Measurements from ENCODE around the gene SNED1.
A peak's percentile ranks its signal among the peaks of the same experiment; 100 is the strongest.

Gene SNED1

DNA sequence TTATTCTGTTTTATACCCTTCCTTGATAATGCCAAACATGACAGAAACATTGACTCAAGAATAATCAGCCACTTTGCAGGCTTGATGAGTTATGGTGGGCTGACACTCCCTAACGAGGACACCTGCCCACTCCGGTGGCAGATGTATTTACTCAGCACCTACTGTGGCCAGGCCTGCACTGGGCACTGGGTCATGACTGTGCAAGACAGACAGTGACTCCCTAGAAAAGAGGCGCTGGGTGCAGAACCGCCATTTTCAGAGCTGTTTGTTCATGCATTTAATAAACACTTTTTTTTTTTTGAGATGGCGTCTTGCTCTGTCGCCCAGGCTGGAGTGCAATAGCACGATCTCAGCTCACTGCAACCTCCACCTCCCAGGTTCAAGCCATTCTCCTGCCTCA is 32.5 kb downstream of the SNED1 start:
- DNase-seq = no peak

DNA sequence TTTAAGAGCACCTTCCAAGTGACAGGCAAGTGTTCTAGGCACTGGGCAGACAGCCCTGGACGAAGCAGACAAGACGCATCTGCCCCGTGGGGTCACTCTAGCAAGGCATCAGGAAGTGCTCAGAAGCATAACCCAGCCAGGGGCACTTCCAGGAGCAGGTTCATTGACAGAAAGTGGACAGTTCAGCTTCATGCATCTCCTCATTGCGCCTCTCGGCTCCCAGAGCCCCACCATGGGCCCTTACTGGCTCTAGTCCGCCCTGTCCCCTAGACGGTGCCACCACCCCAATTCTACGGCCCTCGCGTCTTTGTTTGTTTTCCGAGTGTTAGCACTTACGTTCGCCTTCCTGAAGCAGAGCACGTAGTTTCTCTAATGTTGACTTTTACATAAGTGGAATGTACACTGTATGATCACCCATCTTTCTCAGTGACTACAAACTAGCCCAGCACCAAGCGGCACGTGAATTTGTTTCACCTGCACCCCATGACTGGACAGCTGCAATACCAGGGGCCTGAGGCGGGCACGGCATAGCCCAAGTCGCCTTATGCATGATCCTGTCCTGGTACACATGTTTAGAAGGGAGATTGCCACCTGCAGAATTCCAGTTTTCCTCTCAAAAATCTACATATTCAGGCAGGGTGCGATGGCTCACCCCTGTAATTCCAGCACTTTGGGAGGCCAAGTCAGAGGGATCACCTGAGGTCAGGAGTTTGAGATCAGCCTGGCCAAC is 33.2 kb downstream of the SNED1 start:
- DNase-seq = no peak

DNA sequence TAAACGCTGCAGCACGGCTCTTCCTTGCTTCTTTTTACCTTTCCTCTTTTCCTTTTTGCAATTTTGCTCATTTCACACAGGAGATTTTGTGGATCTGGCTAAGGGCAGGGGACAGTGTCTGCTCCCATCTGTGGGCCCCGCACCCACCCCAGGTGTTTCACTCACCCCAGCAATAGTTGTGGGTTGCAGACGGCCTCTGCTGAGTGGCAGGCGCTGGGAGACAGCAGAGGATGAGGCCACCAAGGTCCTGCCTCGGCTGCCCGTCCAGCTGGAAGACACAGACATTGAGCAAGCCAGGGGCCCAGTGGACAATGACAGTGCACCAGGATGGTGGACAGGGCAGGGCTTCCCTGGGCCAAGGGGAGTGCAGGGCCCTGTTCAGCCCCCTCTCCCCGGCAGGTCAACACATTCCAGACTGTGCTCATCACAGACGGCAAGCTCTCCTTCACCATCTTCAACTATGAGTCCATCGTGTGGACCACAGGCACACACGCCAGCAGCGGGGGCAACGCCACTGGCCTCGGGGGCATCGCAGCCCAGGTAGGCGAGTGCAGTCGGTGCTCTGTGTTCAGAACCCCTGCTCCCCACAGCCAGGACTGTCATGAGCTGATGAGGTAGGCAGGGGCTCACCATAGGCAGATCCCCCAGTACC is 35.0 kb downstream of the SNED1 start:
- DNase-seq = no peak

DNA sequence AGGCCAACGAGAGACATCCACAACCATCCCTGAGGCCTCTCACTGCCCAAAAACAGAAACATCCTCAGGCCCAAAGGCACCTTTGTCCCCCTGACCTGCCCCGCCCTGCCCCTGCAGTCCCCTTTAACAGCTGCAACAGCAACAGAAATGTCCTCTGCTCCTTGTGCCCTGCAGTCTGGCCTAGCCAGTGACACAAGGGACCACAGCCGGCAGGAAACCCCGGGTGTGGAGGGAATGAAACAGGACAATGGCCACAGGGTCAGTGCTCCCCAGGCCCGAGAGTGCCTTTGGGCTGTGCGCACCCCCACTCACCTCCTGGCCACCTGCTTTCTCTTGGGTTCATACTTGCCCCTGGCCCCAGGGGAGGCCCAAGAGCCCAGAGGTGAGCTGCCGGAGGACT is 35.6 kb downstream of the SNED1 start:
- DNase-seq = no peak

DNA sequence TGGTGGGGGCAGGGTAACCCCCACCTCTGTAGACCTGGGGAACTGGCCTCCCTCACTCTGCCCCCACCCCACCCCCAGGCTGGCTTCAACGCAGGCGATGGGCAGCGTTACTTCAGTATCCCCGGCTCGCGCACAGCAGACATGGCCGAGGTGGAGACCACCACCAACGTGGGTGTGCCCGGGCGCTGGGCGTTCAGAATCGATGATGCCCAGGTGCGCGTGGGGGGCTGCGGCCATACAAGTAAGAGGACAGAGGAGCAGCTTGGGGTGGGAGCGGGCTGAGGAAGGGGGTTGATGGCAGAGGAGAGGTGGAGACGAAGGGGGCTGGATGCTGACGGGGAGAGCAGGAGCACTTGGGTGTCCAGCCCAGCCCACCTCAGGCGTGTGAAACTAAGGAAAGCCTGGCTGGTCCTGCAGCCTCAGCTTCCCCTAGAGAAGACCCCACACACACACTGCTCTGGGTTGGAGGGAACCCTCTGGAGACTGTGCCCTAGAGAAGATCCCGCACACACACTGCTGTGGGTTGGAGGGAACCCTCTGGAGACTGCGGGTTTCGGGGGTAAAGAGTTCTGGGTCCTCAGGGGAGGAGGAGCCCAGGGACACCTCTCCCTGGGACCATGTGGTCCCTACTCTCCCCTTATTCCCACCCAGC is 36.2 kb downstream of the SNED1 start:
- no peak for DNase-seq

GRCh38 chr2:241035142-241035817 is 36.9 kb downstream of the SNED1 start:
- peak; percentile 19 for DNase-seq

GRCh38 chr2:241035818-241036396 is 37.5 kb downstream of the SNED1 start:
- no peak for DNase-seq

GRCh38 chr2:241036397-241036963 is 38.1 kb downstream of the SNED1 start:
- DNase-seq = no peak

GRCh38 chr2:241036964-241037421 is 38.6 kb downstream of the SNED1 start:
- DNase-seq = no peak

GRCh38 chr2:241037498-241037897 is 39.1 kb downstream of the SNED1 start:
- no peak for DNase-seq

GRCh38 chr2:241038374-241039180 is 40.2 kb downstream of the SNED1 start:
- DNase-seq = no peak

GRCh38 chr2:241039416-241039815 is 41.0 kb downstream of the SNED1 start:
- DNase-seq = no peak

- DNase-seq = no peak
Observed at GRCh38 chr2:241040081-241040803, 41.8 kb downstream of the SNED1 start.

DNA sequence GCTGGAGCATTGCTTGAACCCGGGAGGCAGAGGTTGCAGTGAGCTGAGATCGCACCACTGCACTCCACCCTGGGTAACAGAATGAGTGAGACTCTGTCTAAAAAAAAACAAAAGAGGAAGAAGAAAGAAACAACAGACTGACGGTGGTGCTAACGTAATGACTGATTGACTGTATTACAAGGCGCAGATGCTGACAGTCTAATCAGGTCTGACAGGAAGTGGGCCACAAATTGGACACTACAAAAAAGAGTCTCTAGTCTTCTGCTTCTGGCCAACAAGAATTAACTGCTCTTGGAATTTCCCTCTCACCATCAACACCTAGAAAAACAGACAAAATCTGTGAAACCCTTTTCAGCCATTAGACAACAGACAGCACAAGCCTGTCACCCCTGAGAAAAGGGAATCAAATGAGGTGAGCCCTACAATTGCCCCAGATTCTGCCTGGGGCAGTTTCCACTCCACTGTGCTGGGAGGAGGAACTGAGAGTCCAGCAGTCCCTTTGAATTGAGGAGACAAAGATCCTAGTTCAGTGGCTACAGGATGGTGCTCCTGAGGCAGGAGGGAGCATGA is 43.3 kb downstream of the SNED1 start:
- no peak for DNase-seq

DNA sequence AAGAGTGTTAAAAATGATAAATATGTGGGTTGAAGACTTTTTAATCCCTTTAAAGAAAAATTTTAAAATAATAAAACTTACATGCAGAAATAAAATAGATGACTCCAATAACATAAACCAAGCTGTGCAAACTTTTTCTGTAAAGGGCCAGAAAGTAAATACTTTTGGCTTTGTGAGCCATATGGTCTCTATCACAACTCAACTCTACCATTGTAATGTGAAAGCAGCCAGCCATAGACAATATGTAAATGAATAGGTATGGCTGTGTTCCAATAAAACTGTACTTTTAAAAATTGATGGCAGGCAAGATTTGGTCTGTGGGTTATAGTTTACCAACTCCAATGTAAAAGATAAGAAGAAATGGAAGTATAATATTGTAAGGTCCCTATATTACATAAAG is 45.2 kb downstream of the SNED1 start:
- no peak for DNase-seq

DNA sequence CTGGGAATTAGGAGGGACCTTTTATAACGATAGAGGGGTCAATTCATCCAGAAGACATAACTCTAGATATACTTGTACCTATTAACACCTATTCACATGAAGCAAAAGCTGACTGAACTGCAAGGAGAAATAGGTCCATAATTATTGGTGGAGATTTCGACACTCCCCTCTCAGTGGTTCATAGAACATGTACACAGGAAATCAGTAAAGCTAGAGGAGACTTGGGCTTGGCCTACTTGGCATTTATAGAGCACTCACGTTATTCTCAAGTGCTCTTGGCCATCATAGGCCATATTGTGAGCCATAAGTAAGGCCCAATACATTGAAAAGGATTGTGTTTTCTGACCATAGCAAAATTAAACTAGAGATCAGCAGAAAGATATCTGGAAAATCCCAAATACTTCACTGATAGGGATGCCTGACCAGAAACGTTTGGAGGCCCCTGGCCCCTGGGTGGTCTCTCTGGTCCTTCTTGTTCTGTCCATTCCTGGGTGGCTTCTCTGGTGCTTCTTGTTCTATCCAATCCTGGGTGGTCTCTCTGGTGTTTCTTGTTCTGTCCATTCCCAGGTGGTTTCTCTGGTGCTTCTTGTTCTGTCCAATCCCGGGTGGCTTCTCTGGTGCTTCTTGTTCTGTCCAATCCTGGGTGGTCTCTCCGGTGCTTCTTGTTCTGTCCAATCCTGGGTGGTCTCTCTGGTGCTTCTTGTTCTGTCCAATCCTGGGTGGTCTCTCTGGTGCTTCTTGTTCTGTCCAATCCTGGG is 49.0 kb downstream of the SNED1 start:
- no peak for DNase-seq

GRCh38 chr2:241048149-241048948 is 49.9 kb downstream of the SNED1 start:
- no peak for DNase-seq

- DNase-seq = no peak
Observed at GRCh38 chr2:241048949-241049343, 50.5 kb downstream of the SNED1 start.
